Activated CD4-positive, CD25-positive, alpha-beta regulatory T cell treated with anti-CD3 and anti-CD28 coated beads, Interleukin-2, amount 50 U/mL, for 72 hours (primary cell): ENCODE data around the gene IL32.
"Not testable (repeated sequence)": the region's sequence is repeated elsewhere in the genome, so short reads cannot be mapped to it uniquely, and the experiment has no call there.

ENCODE experiments used
- DNase-seq: peaks from one replicate; pipeline ENCODE4 v3.0.0; 2021

The IL32 gene

GRCh38 chr16:3028716-3029319, 36.6 kb upstream of the IL32 start:
- DNase-seq, result no peak

GRCh38 chr16:3029491-3030221, 35.8 kb upstream of the IL32 start:
- DNase-seq, result peak; percentile 58

GRCh38 chr16:3030222-3031212, 34.9 kb upstream of the IL32 start:
- no peak for DNase-seq

GRCh38 chr16:3032624-3033023, 32.8 kb upstream of the IL32 start:
- DNase-seq, result no peak

GRCh38 chr16:3035289-3035971, 30.0 kb upstream of the IL32 start:
- no peak for DNase-seq

GRCh38 chr16:3035972-3036725, 29.3 kb upstream of the IL32 start:
- DNase-seq, result no peak

GRCh38 chr16:3036726-3037315, 28.6 kb upstream of the IL32 start, which contains the start of gene BICDL2:
Gene BICDL2, minus strand, starts transcription at chr16:3036944. Its CDS starts 1,448 bp downstream, at chr16:3035496.
- DNase-seq, result no peak

GRCh38 chr16:3038256-3038655, 27.2 kb upstream of the IL32 start:
- DNase-seq, result no peak

- DNase-seq, result no peak
Observed at GRCh38 chr16:3038896-3039295, 26.5 kb upstream of the IL32 start.

GRCh38 chr16:3042376-3042775, 23.1 kb upstream of the IL32 start:
- DNase-seq, result no peak

GRCh38 chr16:3044708-3045107, 20.7 kb upstream of the IL32 start:
- no peak for DNase-seq

GRCh38 chr16:3045758-3046640, 19.4 kb upstream of the IL32 start, which contains the start of gene MMP25:
Gene MMP25, plus strand, starts transcription at chr16:3046561. Its CDS starts 357 bp downstream, at chr16:3046918.
- no peak for DNase-seq

- no peak for DNase-seq
Observed at GRCh38 chr16:3046641-3047386, 18.6 kb upstream of the IL32 start.

- DNase-seq, result no peak
Observed at GRCh38 chr16:3047387-3047720, 18.1 kb upstream of the IL32 start.

GRCh38 chr16:3049921-3050481, 15.4 kb upstream of the IL32 start:
- DNase-seq, result no peak

GRCh38 chr16:3050487-3050886, 15.0 kb upstream of the IL32 start:
- DNase-seq, result no peak

- DNase-seq, result no peak
Observed at GRCh38 chr16:3051009-3051408, 14.4 kb upstream of the IL32 start.

GRCh38 chr16:3051494-3051893, 13.9 kb upstream of the IL32 start:
- no peak for DNase-seq

GRCh38 chr16:3052571-3053329, 12.7 kb upstream of the IL32 start:
- not testable (repeated sequence) for DNase-seq
